Neural crest cell (in vitro differentiated cells): ENCODE results near the gene PPP1R2. TPM values are rescaled to one million over a fixed set of nuclear protein-coding genes. Genes with fewer than 3 reads are reported as not detected.
A peak's percentile ranks its signal among the peaks of the same experiment; 100 is the strongest.

Experiments
- DNase-seq: peaks from one replicate; pipeline ENCODE4 v3.0.0; 2021; ENCODE audit warnings: low read depth, mixed read lengths, low spot score
- H3K27ac Mint-ChIP-seq: one replicate; pipeline ENCODE4 v1.8.0; 2021; ENCODE audit warnings: mild to moderate bottlenecking, mixed read lengths; ENCODE audit not compliant: unreplicated experiment
- H3K27me3 Mint-ChIP-seq: 2 replicates; pipeline ENCODE4 v1.8.0; 2021; ENCODE audit warnings: low read depth, mild to moderate bottlenecking, mixed read lengths
- H3K36me3 Mint-ChIP-seq: 2 replicates; pipeline ENCODE4 v1.8.0; 2021; ENCODE audit warnings: low read depth, mild to moderate bottlenecking, mixed read lengths
- H3K4me1 Mint-ChIP-seq: 2 replicates; pipeline ENCODE4 v1.8.0; 2021; ENCODE audit warnings: mixed read lengths
- H3K4me3 Mint-ChIP-seq: one replicate; pipeline ENCODE4 v1.8.0; 2021; ENCODE audit warnings: mild to moderate bottlenecking, mixed read lengths
- H3K9me3 Mint-ChIP-seq: 2 replicates; pipeline ENCODE4 v1.8.0; 2021; ENCODE audit warnings: mixed read lengths
- CTCF ChIP-seq: fragments of 200-600 bp; sonication (generic); conservative IDR thresholded peaks from 2 replicates; pipeline ENCODE4 v1.5.0; 2021; ENCODE audit warnings: antibody characterized with exemption, mild to moderate bottlenecking
- total RNA-seq: library from RNA; stranded (reverse); gene quantifications from 2 replicates; pipeline ENCODE4 v1.2.1, GENCODE V29; 2021

PPP1R2 gene
- total RNA-seq, 1 donor from 2014 or later: 31.5 TPM

- no peak for DNase-seq
- H3K27ac Mint-ChIP-seq: no peak overlapping the region
- peaks cover 3% of the 10 kb centered on the region for H3K27me3 Mint-ChIP-seq
- no peak overlapping the region for H3K4me3 Mint-ChIP-seq
- H3K36me3 Mint-ChIP-seq: no peaks in the 10 kb centered on the region
- H3K4me1 Mint-ChIP-seq: peaks cover 4% of the 10 kb centered on the region
- TF ChIP-seq CTCF: no peak
- no peaks in the 10 kb centered on the region for H3K9me3 Mint-ChIP-seq
These were observed 20.2 kb upstream of the PPP1R2 start for GRCh38 chr3:195563317-195563716.

- Mint-ChIP-seq H3K4me3 (no peak overlapping the region), H3K27me3 (peaks cover 16% of the 10 kb centered on the region), H3K27ac (no peak overlapping the region)
These were observed 16.7 kb upstream of the PPP1R2 start for GRCh38 chr3:195559723-195560409.

GRCh38 chr3:195558602-195559001, 15.5 kb upstream of the PPP1R2 start:
- H3K9me3 Mint-ChIP-seq: peaks cover 2% of the 10 kb centered on the region
- no peak overlapping the region for H3K4me3 Mint-ChIP-seq
- H3K27me3 Mint-ChIP-seq: peaks cover 16% of the 10 kb centered on the region
- TF ChIP-seq CTCF: peak; percentile 60
- H3K27ac Mint-ChIP-seq: no peak overlapping the region
- H3K4me1 Mint-ChIP-seq: no peaks in the 10 kb centered on the region
- H3K36me3 Mint-ChIP-seq: no peaks in the 10 kb centered on the region
- DNase-seq: no peak

More at GRCh38 chr3:195559723-195560409, 16.7 kb upstream of the PPP1R2 start:
- H3K9me3 Mint-ChIP-seq: peaks cover 2% of the 10 kb centered on the region
- no peak for DNase-seq
- no peaks in the 10 kb centered on the region for H3K4me1 Mint-ChIP-seq
- H3K36me3 Mint-ChIP-seq: no peaks in the 10 kb centered on the region
- TF ChIP-seq CTCF: no peak

- H3K27ac Mint-ChIP-seq: no peak overlapping the region
- no peak overlapping the region for H3K4me3 Mint-ChIP-seq
- no peaks in the 10 kb centered on the region for H3K4me1 Mint-ChIP-seq
- no peak for DNase-seq
- H3K9me3 Mint-ChIP-seq: peaks cover 2% of the 10 kb centered on the region
- H3K27me3 Mint-ChIP-seq: peaks cover 16% of the 10 kb centered on the region
- no peak for TF ChIP-seq CTCF
- no peaks in the 10 kb centered on the region for H3K36me3 Mint-ChIP-seq
These were observed 14.2 kb upstream of the PPP1R2 start for GRCh38 chr3:195557322-195557721.

GRCh38 chr3:195556390-195556789, 13.3 kb upstream of the PPP1R2 start:
- H3K4me1 Mint-ChIP-seq: no peaks in the 10 kb centered on the region
- H3K27ac Mint-ChIP-seq: no peak overlapping the region
- peaks cover 2% of the 10 kb centered on the region for H3K9me3 Mint-ChIP-seq
- H3K27me3 Mint-ChIP-seq: peaks cover 16% of the 10 kb centered on the region
- peak; percentile 12 for DNase-seq
- no peaks in the 10 kb centered on the region for H3K36me3 Mint-ChIP-seq
- TF ChIP-seq CTCF: peak; percentile 27
- H3K4me3 Mint-ChIP-seq: no peak overlapping the region
